ENCODE results near the gene SEMA6B. TPM values are rescaled to one million over a fixed set of nuclear protein-coding genes. Genes with fewer than 3 reads are reported as not detected.
"Not testable (repeated sequence)": the region's sequence is repeated elsewhere in the genome, so short reads cannot be mapped to it uniquely, and the experiment has no call there.

The SEMA6B gene
- total and polyA plus RNA-seq, 11 donors = 6.0 to 29.7 (median 10.1) TPM

- peaks cover 0 to 16% (median 4%) of the 10 kb centered on the region in 12 donors for H3K4me1 ChIP-seq
- H3K27ac ChIP-seq = no peak overlapping the region
- intact Hi-C loops (cut with DNase I) = no loop called here
- 75 to 89% (median 85%) methylated on average over 7 of the region's 7 CpGs for WGBS, 4 donors
- no peak overlapping the region for H3K4me3 ChIP-seq
- peaks cover 0 to 6% (median 0%) of the 10 kb centered on the region in 9 donors for H3K27me3 ChIP-seq
- no peak for DNase-seq
- no peaks in the 10 kb centered on the region for H3K36me3 ChIP-seq
- TF ChIP-seq POLR2A (IDR thresholded peaks at IDR 0.05) = no peak
- no peak for TF ChIP-seq CTCF (IDR thresholded peaks at IDR 0.05)
- H3K9me3 ChIP-seq = no peaks in the 10 kb centered on the region
- no peak for ATAC-seq
Observed at GRCh38 chr19:4568886-4569285, 9.4 kb upstream of the SEMA6B start.

DNA sequence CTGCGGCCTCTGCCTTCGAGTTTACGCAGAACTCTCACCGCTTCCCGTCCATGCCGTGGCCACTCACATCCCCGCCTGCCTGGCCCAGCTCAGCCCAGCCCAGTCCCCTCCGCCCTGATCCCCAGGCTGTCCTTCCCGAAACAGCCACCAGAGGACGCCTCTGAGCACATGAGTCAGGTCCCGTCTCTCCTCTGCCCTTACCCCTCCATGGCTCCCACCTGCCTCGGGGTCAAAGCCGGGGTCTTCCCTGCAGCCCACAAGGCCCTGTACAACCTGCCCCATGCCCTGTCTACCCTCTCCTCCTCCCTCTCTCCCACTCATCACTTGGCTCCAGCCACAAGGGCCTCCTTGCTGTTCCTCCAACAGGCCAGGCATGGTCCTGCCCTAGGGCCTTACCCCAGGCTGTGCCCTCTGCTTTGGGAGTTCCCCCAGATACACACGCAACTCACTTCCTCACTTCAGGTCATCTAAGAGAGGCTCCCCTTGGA lies 8.1 kb upstream of the SEMA6B start:
- peak overlapping the region in 1 of 12 donors; percentile 3 for H3K4me3 ChIP-seq
- TF ChIP-seq POLR2A (IDR thresholded peaks at IDR 0.05) (no peak), CTCF (IDR thresholded peaks at IDR 0.05) (peak; percentile 68 to 81 (median 76))
- ATAC-seq = peak; percentile 43 to 92 (median 79)
- no peaks in the 10 kb centered on the region for H3K27me3 ChIP-seq
- peak; percentile 70 to 87 (median 78) for DNase-seq
- no peaks in the 10 kb centered on the region for H3K36me3 ChIP-seq
- no peaks in the 10 kb centered on the region for H3K9me3 ChIP-seq
- WGBS, 4 donors = 40 to 51% (median 45%) methylated on average over 14 of the region's 14 CpGs
- intact Hi-C loops (cut with DNase I) = loop anchor here in 1 of 10 donors (2.0 kb wide), 1 partner anchor 69 kb away; no protein-coding TSS in a partner anchor
- H3K27ac ChIP-seq = peak overlapping the region in 9 of 12 donors; percentile 17 to 75 (median 55)
- peaks cover 0 to 14% (median 4%) of the 10 kb centered on the region in 12 donors for H3K4me1 ChIP-seq

DNA sequence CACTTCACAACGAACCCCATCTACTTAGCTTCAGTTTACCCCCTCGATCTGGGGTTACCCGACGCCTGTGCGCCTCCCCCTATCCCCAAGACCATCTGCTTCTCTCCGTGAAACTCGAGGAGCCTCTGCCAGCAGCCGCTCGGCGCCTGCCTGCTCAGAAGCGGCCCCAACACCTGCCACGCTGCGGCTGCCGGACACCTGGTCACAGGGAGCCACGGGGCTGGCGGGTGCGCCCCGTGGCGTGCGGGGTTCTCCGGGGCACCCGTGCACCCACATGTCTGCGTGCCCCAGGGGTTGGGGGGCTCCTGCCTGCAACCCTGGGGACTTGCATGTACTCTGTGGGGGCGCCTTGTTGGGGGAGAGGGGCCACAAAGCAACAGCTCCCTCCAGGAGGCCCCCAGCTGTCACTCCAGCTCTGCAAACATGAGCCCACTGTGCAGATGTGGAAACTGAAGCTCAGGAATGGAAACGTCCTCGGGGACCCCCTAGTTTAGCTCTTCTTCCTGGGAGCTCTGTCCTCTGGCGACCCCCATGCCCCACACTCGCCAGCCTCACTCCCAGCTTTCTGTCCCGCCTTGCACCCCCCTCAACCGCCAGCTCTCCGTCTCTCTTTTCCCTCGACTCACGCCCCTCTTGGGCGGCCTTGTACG lies 7.0 kb upstream of the SEMA6B start:
- TF ChIP-seq CTCF (IDR thresholded peaks at IDR 0.05) (no peak), POLR2A (IDR thresholded peaks at IDR 0.05) (no peak)
- ATAC-seq (no peak), DNase-seq (no peak)
- H3K4me1 ChIP-seq = peaks cover 0 to 18% (median 3%) of the 10 kb centered on the region in 12 donors
- intact Hi-C loops (cut with DNase I) = loop anchor here in 1 of 10 donors (2.0 kb wide), 1 partner anchor 70 kb away; no protein-coding TSS in a partner anchor
- H3K4me3 ChIP-seq = no peak overlapping the region
- H3K9me3 ChIP-seq = no peaks in the 10 kb centered on the region
- WGBS, 4 donors = 91 to 93% (median 92%) methylated on average over 33 to 35 of the region's 35 CpGs
- H3K27me3 ChIP-seq = no peaks in the 10 kb centered on the region
- H3K27ac ChIP-seq = peak overlapping the region in 4 of 12 donors; percentile 17 to 75 (median 57)
- H3K36me3 ChIP-seq = no peaks in the 10 kb centered on the region

DNA sequence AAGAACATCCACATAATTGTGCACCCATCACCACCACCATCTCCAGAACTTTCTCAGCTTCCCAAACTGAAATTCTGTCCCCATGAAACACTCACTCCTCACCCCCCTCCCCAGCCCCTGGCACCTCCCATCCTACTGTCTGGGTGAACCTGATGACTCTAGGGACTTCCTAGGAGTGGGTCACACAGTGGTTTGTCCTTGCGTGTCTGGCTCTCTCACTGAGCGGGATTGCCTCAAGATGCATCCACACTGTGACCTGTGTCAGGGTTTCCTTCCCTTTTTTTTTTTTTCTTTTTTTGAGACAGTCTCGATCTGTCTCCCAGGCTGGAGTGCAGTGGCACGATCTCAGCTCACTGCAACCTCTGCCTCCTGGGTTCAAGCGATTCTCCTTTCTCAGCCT lies 4.1 kb upstream of the SEMA6B start:
- peaks cover 0 to 26% (median 4%) of the 10 kb centered on the region in 12 donors for H3K4me1 ChIP-seq
- 78 to 93% (median 79%) methylated on average over 4 to 5 of the region's 5 CpGs for WGBS, 4 donors
- H3K9me3 ChIP-seq; H3K27me3 ChIP-seq; H3K27ac ChIP-seq; intact Hi-C loops (cut with DNase I); H3K4me3 ChIP-seq; H3K36me3 ChIP-seq; DNase-seq: not testable (repeated sequence)
- peak in 2 of 4 donors; percentile 39 to 53 for ATAC-seq

DNA sequence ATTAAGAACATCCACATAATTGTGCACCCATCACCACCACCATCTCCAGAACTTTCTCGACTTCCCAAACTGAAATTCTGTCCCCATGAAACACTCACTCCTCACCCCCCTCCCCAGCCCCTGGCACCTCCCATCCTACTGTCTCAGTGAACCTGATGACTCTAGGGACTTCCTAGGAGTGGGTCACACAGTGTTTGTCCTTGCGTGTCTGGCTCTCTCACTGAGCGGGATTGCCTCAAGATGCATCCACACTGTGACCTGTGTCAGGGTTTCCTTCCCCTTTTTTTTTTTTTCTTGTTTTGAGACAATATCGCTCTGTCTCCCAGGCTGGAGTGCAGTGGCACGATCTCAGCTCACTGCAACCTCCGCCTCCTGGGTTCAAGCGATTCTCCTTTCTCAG lies 2.6 kb upstream of the SEMA6B start:
- intact Hi-C loops (cut with DNase I); H3K9me3 ChIP-seq; H3K27me3 ChIP-seq; H3K4me3 ChIP-seq; DNase-seq; H3K36me3 ChIP-seq: not testable (repeated sequence)
- Histone ChIP-seq H3K27ac (peak overlapping the region in 1 of 12 donors; percentile 15), H3K4me1 (peaks cover 0 to 27% (median 5%) of the 10 kb centered on the region in 12 donors)
- 76 to 78% (median 76%) methylated on average over 7 of the region's 7 CpGs for WGBS, 4 donors
- peak in 3 of 4 donors; percentile 19 to 53 (median 44) for ATAC-seq

Measured in heart left ventricle (tissue), 16 donors.